HEK293T (cell line): ENCODE results near the gene TRPC1.

ENCODE experiments used
- ARNT ChIP-seq: fragments of 450-650 bp; IDR thresholded peaks from 2 replicates; pipeline ENCODE4 v1.6.1; 2017; ENCODE audit warnings: mild to moderate bottlenecking
- BHLHE40 ChIP-seq: fragments of 450-650 bp; IDR thresholded peaks from 2 replicates; pipeline ENCODE4 v1.6.1; 2016; ENCODE audit warnings: mild to moderate bottlenecking, moderate library complexity, borderline replicate concordance
- FOXA1 ChIP-seq: fragments of 450-650 bp; IDR thresholded peaks from 2 replicates; pipeline ENCODE4 v1.6.1; 2016; ENCODE audit warnings: mild to moderate bottlenecking
- FOXK2 ChIP-seq: fragments of 450-650 bp; IDR thresholded peaks from 2 replicates; pipeline ENCODE4 v1.6.1; 2016; ENCODE audit warnings: mild to moderate bottlenecking
- FOXM1 ChIP-seq: fragments of 450-650 bp; IDR thresholded peaks from 2 replicates; pipeline ENCODE4 v1.6.1; 2017; ENCODE audit warnings: mild to moderate bottlenecking, borderline replicate concordance
- SP1 ChIP-seq: fragments of 450-650 bp; IDR thresholded peaks from 2 replicates; pipeline ENCODE4 v1.6.1; 2017
- SUZ12 ChIP-seq: fragments of 450-650 bp; IDR thresholded peaks from 2 replicates; pipeline ENCODE4 v1.6.1; 2016; ENCODE audit warnings: mild to moderate bottlenecking
- TARDBP ChIP-seq: fragments of 450-650 bp; IDR thresholded peaks from 2 replicates; pipeline ENCODE4 v1.6.1; 2016
- ZNF384 ChIP-seq: fragments of 450-650 bp; IDR thresholded peaks from 2 replicates; pipeline ENCODE4 v1.6.1; 2016

GRCh38 chr3:142738396-142738795 is 14.6 kb downstream of the TRPC1 start:
- TF ChIP-seq BHLHE40 (no peak), SUZ12 (no peak), FOXK2 (no peak), SP1 (no peak), TARDBP (no peak), FOXM1 (no peak), FOXA1 (no peak), ZNF384 (no peak), ARNT (no peak)
